Transverse colon (tissue), 4 donors: Measurements from ENCODE around the gene BRF1.

Source experiments
- POLR2A ChIP-seq: fragments of 450-650 bp; IDR thresholded peaks from one replicate; pipeline ENCODE4 v1.6.1; 2016; ENCODE audit warnings: antibody characterized with exemption, mild to moderate bottlenecking, moderate library complexity
- POLR2AphosphoS5 ChIP-seq, 3 donors: sonication (generic); formaldehyde crosslinking; IDR thresholded peaks; one replicate each; pipeline ENCODE4 v1.6.1; 2016; ENCODE audit warnings: antibody characterized with exemption in 3 of 3
- TF ChIP-seq, protein P1 (sequence below), 5 experiments: fragments of 200-600 bp in 3 of 5; fragments of 450-650 bp in 2 of 5; sonication (generic) in 3 of 5; IDR thresholded peaks; 1 replicate in 2 of 5; 2 replicates in 3 of 5; pipeline ENCODE4 v1.5.1; 2016 to 2017; ENCODE audit warnings: antibody characterized with exemption in 5 of 5, inconsistent platforms in 3 of 5, mild to moderate bottlenecking in 2 of 5, moderate library complexity in 1 of 5

DNA sequence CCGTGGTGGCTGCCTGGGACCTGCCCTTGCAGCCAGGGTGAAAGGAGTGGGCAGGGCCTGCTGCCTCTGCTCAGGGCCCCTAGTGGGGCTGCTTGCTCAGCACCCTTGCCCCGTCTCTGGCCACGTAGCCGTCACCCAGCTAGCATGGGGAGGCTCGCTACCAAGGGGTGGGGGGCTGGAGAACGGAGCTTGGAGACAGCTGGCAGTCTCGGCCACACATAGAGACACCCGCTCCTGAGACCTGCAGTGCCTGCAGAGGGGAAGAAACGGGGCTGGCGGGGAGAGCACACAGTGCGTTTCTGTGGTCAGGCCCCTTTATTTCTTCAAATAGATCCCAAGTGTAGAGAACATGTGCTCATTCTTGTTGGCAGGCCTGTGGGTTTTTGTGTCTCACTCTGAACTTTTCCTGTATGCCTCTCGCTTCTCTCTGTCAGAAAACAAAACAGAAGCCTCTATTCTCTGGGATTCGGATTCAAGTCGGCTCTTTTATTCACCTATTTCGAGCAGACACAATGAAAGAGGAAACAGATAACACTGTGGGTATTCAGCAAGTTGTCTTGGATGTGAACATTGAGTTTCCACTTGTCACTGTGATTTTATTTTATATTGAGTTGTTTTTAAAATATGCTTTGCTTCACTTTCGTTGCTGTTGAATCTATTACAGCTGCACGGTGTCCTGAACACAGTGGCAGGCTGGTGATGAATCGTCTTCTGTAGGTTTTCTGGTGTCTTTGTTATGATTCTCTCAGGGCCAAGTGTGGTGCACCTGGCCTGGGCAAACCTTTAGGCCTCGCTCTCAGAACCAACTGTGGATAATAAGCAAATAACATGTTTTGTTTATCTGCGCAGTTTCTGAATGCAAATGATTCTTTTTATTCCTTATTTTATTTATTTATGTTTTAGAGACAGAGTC, 40.3 kb upstream of the BRF1 start:
- TF ChIP-seq, protein P1, sequence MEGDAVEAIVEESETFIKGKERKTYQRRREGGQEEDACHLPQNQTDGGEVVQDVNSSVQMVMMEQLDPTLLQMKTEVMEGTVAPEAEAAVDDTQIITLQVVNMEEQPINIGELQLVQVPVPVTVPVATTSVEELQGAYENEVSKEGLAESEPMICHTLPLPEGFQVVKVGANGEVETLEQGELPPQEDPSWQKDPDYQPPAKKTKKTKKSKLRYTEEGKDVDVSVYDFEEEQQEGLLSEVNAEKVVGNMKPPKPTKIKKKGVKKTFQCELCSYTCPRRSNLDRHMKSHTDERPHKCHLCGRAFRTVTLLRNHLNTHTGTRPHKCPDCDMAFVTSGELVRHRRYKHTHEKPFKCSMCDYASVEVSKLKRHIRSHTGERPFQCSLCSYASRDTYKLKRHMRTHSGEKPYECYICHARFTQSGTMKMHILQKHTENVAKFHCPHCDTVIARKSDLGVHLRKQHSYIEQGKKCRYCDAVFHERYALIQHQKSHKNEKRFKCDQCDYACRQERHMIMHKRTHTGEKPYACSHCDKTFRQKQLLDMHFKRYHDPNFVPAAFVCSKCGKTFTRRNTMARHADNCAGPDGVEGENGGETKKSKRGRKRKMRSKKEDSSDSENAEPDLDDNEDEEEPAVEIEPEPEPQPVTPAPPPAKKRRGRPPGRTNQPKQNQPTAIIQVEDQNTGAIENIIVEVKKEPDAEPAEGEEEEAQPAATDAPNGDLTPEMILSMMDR (IDR thresholded peaks at IDR 0.05): no peak
- TF ChIP-seq POLR2AphosphoS5 (IDR thresholded peaks at IDR 0.05): no peak
- no peak for TF ChIP-seq POLR2A
